ENCODE measurements around the gene FAT2. TPM values are rescaled to one million over a fixed set of nuclear protein-coding genes. Genes with fewer than 3 reads are reported as not detected.

The FAT2 gene
- total RNA-seq, 1 experiment from 2014 or later, result 0.48 TPM

DNA sequence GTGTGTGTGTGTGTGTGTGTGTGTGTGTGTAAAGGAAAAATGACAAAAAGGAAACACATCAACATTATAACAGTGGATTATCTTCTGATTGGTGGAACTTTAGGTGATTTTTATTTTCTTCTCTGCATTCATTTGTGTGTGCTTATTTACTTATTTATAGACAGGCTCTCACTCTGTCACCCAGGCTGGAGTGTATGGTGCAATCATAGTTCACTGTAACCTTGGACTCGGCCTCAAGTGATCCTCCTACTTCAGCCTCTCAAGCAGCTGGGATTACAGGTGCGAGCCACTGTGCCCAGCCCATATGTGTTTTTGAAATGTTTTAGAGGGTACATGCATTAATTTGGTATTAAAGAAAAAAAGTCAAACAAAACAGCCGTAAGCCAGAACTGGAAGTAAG lies 39.1 kb downstream of the FAT2 start:
- no peak for TF ChIP-seq EZH2 (IDR thresholded peaks at IDR 0.05; ENCODE audit: low read depth)
- TF ChIP-seq, protein P1, sequence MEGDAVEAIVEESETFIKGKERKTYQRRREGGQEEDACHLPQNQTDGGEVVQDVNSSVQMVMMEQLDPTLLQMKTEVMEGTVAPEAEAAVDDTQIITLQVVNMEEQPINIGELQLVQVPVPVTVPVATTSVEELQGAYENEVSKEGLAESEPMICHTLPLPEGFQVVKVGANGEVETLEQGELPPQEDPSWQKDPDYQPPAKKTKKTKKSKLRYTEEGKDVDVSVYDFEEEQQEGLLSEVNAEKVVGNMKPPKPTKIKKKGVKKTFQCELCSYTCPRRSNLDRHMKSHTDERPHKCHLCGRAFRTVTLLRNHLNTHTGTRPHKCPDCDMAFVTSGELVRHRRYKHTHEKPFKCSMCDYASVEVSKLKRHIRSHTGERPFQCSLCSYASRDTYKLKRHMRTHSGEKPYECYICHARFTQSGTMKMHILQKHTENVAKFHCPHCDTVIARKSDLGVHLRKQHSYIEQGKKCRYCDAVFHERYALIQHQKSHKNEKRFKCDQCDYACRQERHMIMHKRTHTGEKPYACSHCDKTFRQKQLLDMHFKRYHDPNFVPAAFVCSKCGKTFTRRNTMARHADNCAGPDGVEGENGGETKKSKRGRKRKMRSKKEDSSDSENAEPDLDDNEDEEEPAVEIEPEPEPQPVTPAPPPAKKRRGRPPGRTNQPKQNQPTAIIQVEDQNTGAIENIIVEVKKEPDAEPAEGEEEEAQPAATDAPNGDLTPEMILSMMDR (conservative IDR thresholded peaks at IDR 0.05), result no peak
- H3F3A ChIP-seq (ENCODE audit: insufficient read depth, low read depth), result no peaks in the 10 kb centered on the region
- H3K36me3 ChIP-seq (ENCODE audit: low read depth), result no peaks in the 10 kb centered on the region
- H2AFZ ChIP-seq, result no peak overlapping the region
- H4K20me1 ChIP-seq (ENCODE audit: insufficient read depth), result no peaks in the 10 kb centered on the region
- intact Hi-C loops (cut with micrococcal nuclease; ENCODE audit: unreplicated experiment), result no loop called here
- ChIA-PET CTCF (no interaction called here), POLR2A (ENCODE audit: unreplicated experiment) (no interaction called here)
- DNase-seq, result no peak
- no peaks in the 10 kb centered on the region for H3K9me3 ChIP-seq (ENCODE audit: insufficient read depth, low read depth)
- H3K79me2 ChIP-seq (ENCODE audit: low read depth), result no peaks in the 10 kb centered on the region
- no peaks in the 10 kb centered on the region for H3K4me1 ChIP-seq (replicated peaks; ENCODE audit: insufficient read depth)
- H3K4me2 ChIP-seq, result no peak overlapping the region
- no TSS peak for BruUV-seq (replicated peaks)
- no peak overlapping the region for H3K4me3 ChIP-seq
- no peaks in the 10 kb centered on the region for H3K27me3 ChIP-seq (ENCODE audit: insufficient read depth, low read depth)
- no peak overlapping the region for H3K27ac ChIP-seq
- H3K9me2 ChIP-seq (ENCODE audit: insufficient read depth), result no peaks in the 10 kb centered on the region

DNA sequence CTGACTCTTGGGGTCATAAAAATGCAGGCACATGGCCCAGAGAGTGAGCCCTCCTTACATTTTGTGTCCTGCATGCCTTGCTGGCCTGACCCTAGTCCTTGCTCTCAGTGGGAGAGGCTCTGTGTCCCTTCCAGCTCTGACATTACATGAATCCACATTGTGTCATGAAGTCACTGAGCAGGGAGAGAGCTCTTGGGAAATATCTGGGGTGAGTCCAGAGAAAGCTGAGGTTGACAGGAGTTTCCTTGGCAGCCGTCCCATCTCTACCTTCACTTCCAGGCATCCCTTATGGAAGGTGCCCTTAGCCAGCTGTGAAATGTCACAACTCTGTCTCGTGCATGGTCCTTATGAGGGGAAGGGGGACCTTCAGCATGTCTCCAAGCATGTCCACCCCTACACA lies 41.0 kb downstream of the FAT2 start:
- Histone ChIP-seq H3K27me3 (ENCODE audit: insufficient read depth, low read depth) (peaks cover 14% of the 10 kb centered on the region), H3K4me1 (replicated peaks; ENCODE audit: insufficient read depth) (no peaks in the 10 kb centered on the region), H3K27ac (no peak overlapping the region), H3K36me3 (ENCODE audit: low read depth) (no peaks in the 10 kb centered on the region), H2AFZ (no peak overlapping the region), H4K20me1 (ENCODE audit: insufficient read depth) (no peaks in the 10 kb centered on the region), H3F3A (ENCODE audit: insufficient read depth, low read depth) (no peaks in the 10 kb centered on the region), H3K9me2 (ENCODE audit: insufficient read depth) (no peaks in the 10 kb centered on the region), H3K4me2 (no peak overlapping the region), H3K79me2 (ENCODE audit: low read depth) (no peaks in the 10 kb centered on the region), H3K9me3 (ENCODE audit: insufficient read depth, low read depth) (no peaks in the 10 kb centered on the region), H3K4me3 (no peak overlapping the region)
- TF ChIP-seq, protein P1 (conservative IDR thresholded peaks at IDR 0.05), result no peak
- no peak for TF ChIP-seq EZH2 (IDR thresholded peaks at IDR 0.05; ENCODE audit: low read depth)
- ChIA-PET CTCF (no interaction called here), POLR2A (ENCODE audit: unreplicated experiment) (no interaction called here)
- no peak for DNase-seq
- no TSS peak for BruUV-seq (replicated peaks)
- intact Hi-C loops (cut with micrococcal nuclease; ENCODE audit: unreplicated experiment), result no loop called here

DNA sequence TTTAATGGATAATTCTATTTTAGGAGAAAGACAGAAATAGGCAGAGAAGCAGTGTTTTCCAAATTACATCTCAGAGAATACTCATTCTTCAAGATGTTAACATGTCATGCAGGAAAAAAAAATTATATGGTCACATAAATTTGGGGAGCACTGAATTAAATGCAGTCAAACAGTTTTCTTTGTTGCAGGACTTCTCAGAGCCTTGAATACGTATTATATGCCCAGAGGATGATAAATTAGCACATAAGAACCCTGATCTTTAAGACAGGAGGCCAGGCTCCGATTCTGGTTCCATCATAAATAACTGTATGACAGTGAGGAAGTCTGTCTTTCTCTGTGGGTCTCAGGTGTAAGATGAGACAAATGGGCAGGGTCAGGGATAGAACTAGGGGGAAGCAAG lies 41.4 kb downstream of the FAT2 start:
- H2AFZ ChIP-seq, result no peak overlapping the region
- no peaks in the 10 kb centered on the region for H3K9me3 ChIP-seq (ENCODE audit: insufficient read depth, low read depth)
- no peaks in the 10 kb centered on the region for H3K79me2 ChIP-seq (ENCODE audit: low read depth)
- peaks cover 18% of the 10 kb centered on the region for H3K27me3 ChIP-seq (ENCODE audit: insufficient read depth, low read depth)
- no peaks in the 10 kb centered on the region for H4K20me1 ChIP-seq (ENCODE audit: insufficient read depth)
- CTCF ChIA-PET, result no interaction called here
- POLR2A ChIA-PET (ENCODE audit: unreplicated experiment), result no interaction called here
- H3K36me3 ChIP-seq (ENCODE audit: low read depth), result no peaks in the 10 kb centered on the region
- no peak overlapping the region for H3K4me3 ChIP-seq
- no peaks in the 10 kb centered on the region for H3K9me2 ChIP-seq (ENCODE audit: insufficient read depth)
- intact Hi-C loops (cut with micrococcal nuclease; ENCODE audit: unreplicated experiment), result no loop called here
- H3K27ac ChIP-seq, result no peak overlapping the region
- no peak for TF ChIP-seq EZH2 (IDR thresholded peaks at IDR 0.05; ENCODE audit: low read depth)
- TF ChIP-seq, protein P1 (conservative IDR thresholded peaks at IDR 0.05), result no peak
- no peaks in the 10 kb centered on the region for H3F3A ChIP-seq (ENCODE audit: insufficient read depth, low read depth)
- no peak overlapping the region for H3K4me2 ChIP-seq
- H3K4me1 ChIP-seq (replicated peaks; ENCODE audit: insufficient read depth), result no peaks in the 10 kb centered on the region
- no peak for DNase-seq
- BruUV-seq (replicated peaks), result no TSS peak

All from PC-9 (cell line).